ENCODE results near the gene CGRRF1.

- TF ChIP-seq CTCF (IDR thresholded peaks at IDR 0.05), result no peak
- no peak for TF ChIP-seq GATA2 (CRISPR knock-in tag; IDR thresholded peaks at IDR 0.05)
- no peak for TF ChIP-seq EP300 (IDR thresholded peaks at IDR 0.05; ENCODE audit: borderline replicate concordance in 1 of 2, low read depth in 1 of 2, low read length in 1 of 2)
- no peak for TF ChIP-seq TCF12 (IDR thresholded peaks at IDR 0.05)
- TF ChIP-seq USF2 (IDR thresholded peaks at IDR 0.05; ENCODE audit: borderline replicate concordance, low read depth, low read length), result no peak
- TF ChIP-seq EZH2phosphoT487 (IDR thresholded peaks at IDR 0.05; ENCODE audit: borderline replicate concordance, low read depth), result no peak
These were observed 19.1 kb upstream of the CGRRF1 start for GRCh38 chr14:54490445-54491175.
